GM12875 (cell line): ENCODE data around the gene ARPIN.

Source experiments
- H3K4me3 ChIP-seq: one replicate; pipeline ENCODE4 v1.5.1; 2011; ENCODE audit warnings: low read depth, low read length, control low read depth
- CTCF ChIP-seq: IDR thresholded peaks from 2 replicates; pipeline ENCODE4 v1.5.1; 2011; ENCODE audit warnings: low read depth, mild to moderate bottlenecking, control low read depth, inconsistent platforms, low read length, moderate library complexity, borderline replicate concordance; ENCODE audit not compliant: insufficient read depth

The ARPIN gene

GRCh38 chr15:89848970-89849292 is 63.8 kb downstream of the ARPIN start:
- TF ChIP-seq CTCF: no peak
- H3K4me3 ChIP-seq: no peak overlapping the region

GRCh38 chr15:89847101-89847500 is 65.7 kb downstream of the ARPIN start:
- TF ChIP-seq CTCF: no peak
- H3K4me3 ChIP-seq: no peak overlapping the region

GRCh38 chr15:89845305-89845893 is 67.4 kb downstream of the ARPIN start:
- TF ChIP-seq CTCF: no peak

More at GRCh38 chr15:89845305-89845893, 67.4 kb downstream of the ARPIN start:
- no peak overlapping the region for H3K4me3 ChIP-seq
